Endodermal cell (in vitro differentiated cells): Measurements from ENCODE around the gene TTC13. TPM values are rescaled to one million over a fixed set of nuclear protein-coding genes. Genes with fewer than 3 reads are reported as not detected.

Experiments
- DNase-seq: peaks from one replicate; pipeline ENCODE4 v3.0.0-alpha.2; 2017
- H3K27ac ChIP-seq: 2 replicates; pipeline ENCODE4 v1.5.1; 2013; ENCODE audit warnings: mild to moderate bottlenecking, low read depth, low read length, moderate library complexity
- H3K27me3 ChIP-seq: 2 replicates; pipeline ENCODE4 v1.6.1; 2013; ENCODE audit warnings: mild to moderate bottlenecking, low read length, moderate library complexity; ENCODE audit not compliant: insufficient read depth, control insufficient read depth, poor library complexity, severe bottlenecking
- H3K36me3 ChIP-seq: 2 replicates; pipeline ENCODE4 v1.7.0; 2013; ENCODE audit warnings: mild to moderate bottlenecking, low read length, moderate library complexity; ENCODE audit not compliant: control insufficient read depth, insufficient read depth
- H3K4me1 ChIP-seq: one replicate; pipeline ENCODE4 v1.7.0; 2013; ENCODE audit warnings: low read length; ENCODE audit not compliant: control insufficient read depth, insufficient read depth
- H3K4me3 ChIP-seq: 2 replicates; pipeline ENCODE4 v1.5.1; 2013; ENCODE audit warnings: mild to moderate bottlenecking, low read length, moderate library complexity
- H3K9ac ChIP-seq: 2 replicates; pipeline ENCODE4 v1.6.1; 2013; ENCODE audit warnings: mild to moderate bottlenecking, low read length, moderate library complexity; ENCODE audit not compliant: poor library complexity, severe bottlenecking; ENCODE audit errors: extremely low read depth
- H3K9me3 ChIP-seq: 2 replicates; pipeline ENCODE4 v1.6.1; 2013; ENCODE audit warnings: mild to moderate bottlenecking, low read length, moderate library complexity; ENCODE audit not compliant: control insufficient read depth
- H3K27ac Mint-ChIP-seq: 2 replicates; pipeline ENCODE4 v1.8.0; 2020; ENCODE audit warnings: mixed read lengths
- H3K27me3 Mint-ChIP-seq: 2 replicates; pipeline ENCODE4 v1.8.0; 2021; ENCODE audit warnings: mild to moderate bottlenecking, mixed read lengths; ENCODE audit not compliant: insufficient read depth
- H3K36me3 Mint-ChIP-seq: 2 replicates; pipeline ENCODE4 v1.8.0; 2020; ENCODE audit warnings: low read depth, mixed read lengths
- H3K4me1 Mint-ChIP-seq: 2 replicates; pipeline ENCODE4 v1.8.0; 2020; ENCODE audit warnings: mixed read lengths
- H3K4me3 Mint-ChIP-seq: 2 replicates; pipeline ENCODE4 v1.8.0; 2020; ENCODE audit warnings: mild to moderate bottlenecking, moderate library complexity, mixed read lengths
- H3K9me3 Mint-ChIP-seq: 2 replicates; pipeline ENCODE4 v1.8.0; 2020; ENCODE audit warnings: mild to moderate bottlenecking, mixed read lengths
- WGBS, 2 experiments: methylation state at CpG; one replicate each; pipeline versions ENCODE4 v1.1.5 to v1.1.7; 2013; ENCODE audit warnings: missing lambda C conversion rate in 2 of 2, mixed read lengths in 1 of 2; ENCODE audit not compliant: insufficient coverage in 1 of 2, insufficient read length in 1 of 2; 5-methylcytosine and 5-hydroxymethylcytosine counted together
- total RNA-seq, 2 donors: library from RNA; stranded (reverse); fragmentation: NEBNext Ultra II Directional in 1 of 2; extraction: Animal tissue kit (Norgen Biotek cat#: 25700) in 1 of 2; gene quantifications; 2 replicates in 1 of 2; 3 replicates in 1 of 2; pipeline ENCODE4 v1.2.1, GENCODE V29; 2021
- TF ChIP-seq, protein P1 (sequence below): fragments of 200-600 bp; sonication (generic); conservative IDR thresholded peaks from 2 replicates; pipeline ENCODE4 v1.5.0; 2021; ENCODE audit warnings: antibody characterized with exemption, mild to moderate bottlenecking

Gene TTC13
- total RNA-seq, 2 donors from 2014 or later: 12.4 to 14.5 TPM

DNA sequence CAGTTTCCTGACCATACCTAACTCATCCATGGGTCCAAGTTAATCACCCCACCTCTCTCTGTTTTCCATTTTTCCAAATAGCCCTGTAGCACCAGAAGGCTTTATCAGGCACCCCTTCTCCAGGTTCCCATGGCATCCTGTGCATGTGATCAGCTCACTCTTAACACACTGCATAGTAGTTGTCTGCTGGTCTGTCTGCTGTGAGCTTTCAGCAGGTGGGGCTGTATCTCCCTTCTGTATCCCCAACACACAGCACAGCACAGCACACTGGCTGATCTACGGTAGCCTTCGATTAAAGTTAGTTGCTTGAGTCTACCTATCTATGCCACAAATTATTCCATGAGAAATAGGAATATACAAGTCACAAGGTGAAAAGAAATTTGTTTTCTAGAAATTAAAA is 56.0 kb downstream of the TTC13 start:
- Mint-ChIP-seq H3K9me3 (no peaks in the 10 kb centered on the region), H3K36me3 (peaks cover 18% of the 10 kb centered on the region), H3K27me3 (no peaks in the 10 kb centered on the region), H3K27ac (no peak overlapping the region), H3K4me1 (no peaks in the 10 kb centered on the region), H3K4me3 (no peak overlapping the region)
- H3K4me3 ChIP-seq: no peak overlapping the region
- TF ChIP-seq, protein P1, sequence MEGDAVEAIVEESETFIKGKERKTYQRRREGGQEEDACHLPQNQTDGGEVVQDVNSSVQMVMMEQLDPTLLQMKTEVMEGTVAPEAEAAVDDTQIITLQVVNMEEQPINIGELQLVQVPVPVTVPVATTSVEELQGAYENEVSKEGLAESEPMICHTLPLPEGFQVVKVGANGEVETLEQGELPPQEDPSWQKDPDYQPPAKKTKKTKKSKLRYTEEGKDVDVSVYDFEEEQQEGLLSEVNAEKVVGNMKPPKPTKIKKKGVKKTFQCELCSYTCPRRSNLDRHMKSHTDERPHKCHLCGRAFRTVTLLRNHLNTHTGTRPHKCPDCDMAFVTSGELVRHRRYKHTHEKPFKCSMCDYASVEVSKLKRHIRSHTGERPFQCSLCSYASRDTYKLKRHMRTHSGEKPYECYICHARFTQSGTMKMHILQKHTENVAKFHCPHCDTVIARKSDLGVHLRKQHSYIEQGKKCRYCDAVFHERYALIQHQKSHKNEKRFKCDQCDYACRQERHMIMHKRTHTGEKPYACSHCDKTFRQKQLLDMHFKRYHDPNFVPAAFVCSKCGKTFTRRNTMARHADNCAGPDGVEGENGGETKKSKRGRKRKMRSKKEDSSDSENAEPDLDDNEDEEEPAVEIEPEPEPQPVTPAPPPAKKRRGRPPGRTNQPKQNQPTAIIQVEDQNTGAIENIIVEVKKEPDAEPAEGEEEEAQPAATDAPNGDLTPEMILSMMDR: peak; percentile 62
- H3K27me3 ChIP-seq: no peaks in the 10 kb centered on the region
- no peak overlapping the region for H3K9ac ChIP-seq
- peak; percentile 52 for DNase-seq
- 94% methylated on average over 2 of the region's 2 CpGs; no CpG with 5 or more reads in 1 of the 2 experiments for WGBS, 2 experiments
- no peak overlapping the region for H3K27ac ChIP-seq
- H3K4me1 ChIP-seq: peaks cover 4% of the 10 kb centered on the region
- H3K9me3 ChIP-seq: no peaks in the 10 kb centered on the region
- H3K36me3 ChIP-seq: peaks cover 21% of the 10 kb centered on the region

DNA sequence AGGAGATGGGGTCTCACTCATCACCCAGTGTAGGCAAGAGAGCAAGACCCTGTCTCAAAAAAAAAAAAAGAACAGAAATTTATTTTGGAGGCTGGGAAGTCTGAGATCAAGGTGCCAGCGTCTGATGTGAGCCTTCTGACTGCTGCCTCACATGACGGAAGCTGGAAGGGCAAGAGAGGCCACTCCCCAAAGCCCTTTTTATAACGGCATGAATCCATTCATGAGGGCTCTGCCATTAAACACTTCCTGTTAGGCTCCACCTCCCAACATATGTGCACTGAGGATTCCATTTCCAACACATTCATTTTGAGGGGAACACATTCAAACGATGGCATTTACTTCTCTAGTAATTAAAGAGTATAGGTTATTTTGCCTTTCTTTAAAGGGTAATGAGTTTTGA is 59.5 kb downstream of the TTC13 start:
- no peaks in the 10 kb centered on the region for H3K27me3 Mint-ChIP-seq
- Histone ChIP-seq H3K4me3 (no peak overlapping the region), H3K27ac (no peak overlapping the region), H3K27me3 (no peaks in the 10 kb centered on the region), H3K4me1 (peaks cover 4% of the 10 kb centered on the region), H3K9ac (no peak overlapping the region), H3K36me3 (peaks cover 19% of the 10 kb centered on the region), H3K9me3 (no peaks in the 10 kb centered on the region)
- no peaks in the 10 kb centered on the region for H3K4me1 Mint-ChIP-seq
- no peak overlapping the region for H3K27ac Mint-ChIP-seq
- DNase-seq: no peak
- H3K36me3 Mint-ChIP-seq: peaks cover 15% of the 10 kb centered on the region
- TF ChIP-seq, protein P1: no peak
- H3K4me3 Mint-ChIP-seq: no peak overlapping the region
- no peaks in the 10 kb centered on the region for H3K9me3 Mint-ChIP-seq
- WGBS, 2 experiments: 83 to 93% methylated on average over 2 to 4 of the region's 4 CpGs

DNA sequence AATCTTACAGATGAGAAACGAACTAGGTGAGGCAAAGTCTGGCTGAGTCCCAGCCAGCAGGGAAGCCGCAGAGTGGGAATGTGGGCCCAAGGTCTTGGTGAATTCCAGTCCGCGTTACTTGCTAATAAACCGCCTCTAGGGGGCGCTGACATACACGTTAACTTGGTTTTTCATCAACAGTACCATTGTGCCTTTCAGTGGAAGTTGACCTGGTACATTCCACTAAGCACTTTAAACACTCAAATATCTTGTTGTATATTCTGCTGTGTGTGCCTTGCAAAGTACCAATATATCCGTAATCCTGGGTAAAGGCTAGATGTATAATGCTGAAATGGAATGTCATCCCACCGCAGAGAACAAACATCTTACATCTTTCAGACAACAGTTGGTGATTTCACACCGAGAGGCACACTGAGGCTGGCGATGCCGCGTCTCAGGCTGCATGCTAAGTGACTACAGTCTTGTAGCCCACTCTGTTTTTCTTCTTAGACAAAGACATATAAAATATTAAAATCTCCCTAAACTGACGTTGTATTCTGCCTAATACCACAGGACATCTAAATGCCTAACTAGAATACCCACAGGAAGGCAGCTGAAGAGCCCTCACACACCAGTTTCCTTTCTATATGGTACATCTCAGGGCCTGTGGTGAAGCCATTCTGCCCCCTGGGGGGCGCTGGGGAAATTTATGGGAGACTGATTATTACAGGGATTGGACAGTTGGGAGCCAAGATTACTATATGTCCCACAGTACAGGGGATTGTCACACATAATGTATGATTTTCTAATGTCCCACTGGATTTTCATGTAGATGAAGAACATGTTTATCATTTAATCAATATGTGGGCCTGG is 61.2 kb downstream of the TTC13 start:
- Mint-ChIP-seq H3K27me3 (peaks cover 1% of the 10 kb centered on the region), H3K9me3 (no peaks in the 10 kb centered on the region), H3K4me1 (no peaks in the 10 kb centered on the region), H3K4me3 (no peak overlapping the region), H3K27ac (no peak overlapping the region), H3K36me3 (peaks cover 17% of the 10 kb centered on the region)
- Histone ChIP-seq H3K9me3 (no peaks in the 10 kb centered on the region), H3K36me3 (peaks cover 19% of the 10 kb centered on the region), H3K27me3 (no peaks in the 10 kb centered on the region), H3K4me1 (no peaks in the 10 kb centered on the region), H3K4me3 (no peak overlapping the region), H3K9ac (no peak overlapping the region), H3K27ac (no peak overlapping the region)
- peak; percentile 93 for DNase-seq
- TF ChIP-seq, protein P1: peak; percentile 91
- 55 to 93% methylated on average over 7 to 15 of the region's 15 CpGs for WGBS, 2 experiments
